Upper lobe of right lung (tissue), 1 donor: ENCODE data around the gene MYH8. TPM values are rescaled to one million over a fixed set of nuclear protein-coding genes. Genes with fewer than 3 reads are reported as not detected.

ENCODE experiments used
- ATAC-seq: fragments of 200-7000 bp; cut with Tn5 transposase; one replicate; pipeline ENCODE4 v1.9.1; 2020; ENCODE audit warnings: mild to moderate bottlenecking, moderate library complexity
- DNase-seq: peaks from one replicate; pipeline ENCODE4 v3.0.0-alpha.2; 2020
- H3K27ac ChIP-seq: fragments of 200-600 bp; one replicate; pipeline ENCODE4 v1.8.0; 2022
- H3K27me3 ChIP-seq: fragments of 200-600 bp; one replicate; pipeline ENCODE4 v1.8.0; 2022; ENCODE audit warnings: mild to moderate bottlenecking
- H3K36me3 ChIP-seq: fragments of 200-600 bp; one replicate; pipeline ENCODE4 v1.8.0; 2022
- H3K4me1 ChIP-seq: fragments of 200-600 bp; one replicate; pipeline ENCODE4 v1.8.0; 2022
- H3K4me3 ChIP-seq: fragments of 200-600 bp; one replicate; pipeline ENCODE4 v1.8.0; 2022; ENCODE audit warnings: mild to moderate bottlenecking
- H3K9me3 ChIP-seq: fragments of 200-600 bp; one replicate; pipeline ENCODE4 v1.8.0; 2022
- intact Hi-C: fragments of 100-400 bp; cut with DNase I; formaldehyde crosslinking; loops from one replicate; pipeline ENCODE4 v1.11.0; 2022
- total RNA-seq: library from RNA; stranded (reverse); fragmentation: NEBNext Ultra II Directional; extraction: Animal tissue kit (Norgen Biotek cat#: 25700); gene quantifications from one replicate; pipeline ENCODE4 v1.2.1, GENCODE V29; 2021
- TF ChIP-seq, protein P1 (sequence below): fragments of 200-600 bp; IDR thresholded peaks from one replicate; pipeline ENCODE4 v1.8.0; 2022; ENCODE audit warnings: antibody characterized with exemption
- donor health status: DM: no; HTN: yes; CAD: no; lungs with severe emphysema.

MYH8 gene
- total RNA-seq, 1 donor from 2014 or later: not detected

DNA sequence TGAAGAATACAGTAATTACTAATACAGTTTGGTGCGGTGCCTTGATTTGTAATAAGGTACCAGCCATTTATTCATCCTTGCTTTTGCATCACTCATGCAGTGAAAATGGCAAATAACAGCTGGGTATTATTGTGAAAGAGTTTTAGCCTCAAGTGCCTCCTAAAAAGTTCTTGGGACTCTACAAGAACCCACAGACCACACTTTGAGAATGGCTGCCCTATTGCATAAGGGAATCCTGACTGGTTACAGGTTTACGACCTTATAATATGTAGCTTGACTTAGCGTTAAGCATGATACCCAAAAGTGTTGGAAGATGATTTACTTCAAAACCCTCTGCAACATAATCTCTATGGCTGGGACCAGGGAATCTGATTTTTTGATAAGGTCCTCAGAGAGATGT is 53.2 kb downstream of the MYH8 start:
- no peaks in the 10 kb centered on the region for H3K36me3 ChIP-seq
- intact Hi-C loops: no loop called here
- no peak for DNase-seq
- no peaks in the 10 kb centered on the region for H3K27me3 ChIP-seq
- TF ChIP-seq, protein P1, sequence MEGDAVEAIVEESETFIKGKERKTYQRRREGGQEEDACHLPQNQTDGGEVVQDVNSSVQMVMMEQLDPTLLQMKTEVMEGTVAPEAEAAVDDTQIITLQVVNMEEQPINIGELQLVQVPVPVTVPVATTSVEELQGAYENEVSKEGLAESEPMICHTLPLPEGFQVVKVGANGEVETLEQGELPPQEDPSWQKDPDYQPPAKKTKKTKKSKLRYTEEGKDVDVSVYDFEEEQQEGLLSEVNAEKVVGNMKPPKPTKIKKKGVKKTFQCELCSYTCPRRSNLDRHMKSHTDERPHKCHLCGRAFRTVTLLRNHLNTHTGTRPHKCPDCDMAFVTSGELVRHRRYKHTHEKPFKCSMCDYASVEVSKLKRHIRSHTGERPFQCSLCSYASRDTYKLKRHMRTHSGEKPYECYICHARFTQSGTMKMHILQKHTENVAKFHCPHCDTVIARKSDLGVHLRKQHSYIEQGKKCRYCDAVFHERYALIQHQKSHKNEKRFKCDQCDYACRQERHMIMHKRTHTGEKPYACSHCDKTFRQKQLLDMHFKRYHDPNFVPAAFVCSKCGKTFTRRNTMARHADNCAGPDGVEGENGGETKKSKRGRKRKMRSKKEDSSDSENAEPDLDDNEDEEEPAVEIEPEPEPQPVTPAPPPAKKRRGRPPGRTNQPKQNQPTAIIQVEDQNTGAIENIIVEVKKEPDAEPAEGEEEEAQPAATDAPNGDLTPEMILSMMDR: no peak
- H3K4me1 ChIP-seq: no peaks in the 10 kb centered on the region
- no peak overlapping the region for H3K27ac ChIP-seq
- H3K9me3 ChIP-seq: no peaks in the 10 kb centered on the region
- no peak overlapping the region for H3K4me3 ChIP-seq
- ATAC-seq: no peak

DNA sequence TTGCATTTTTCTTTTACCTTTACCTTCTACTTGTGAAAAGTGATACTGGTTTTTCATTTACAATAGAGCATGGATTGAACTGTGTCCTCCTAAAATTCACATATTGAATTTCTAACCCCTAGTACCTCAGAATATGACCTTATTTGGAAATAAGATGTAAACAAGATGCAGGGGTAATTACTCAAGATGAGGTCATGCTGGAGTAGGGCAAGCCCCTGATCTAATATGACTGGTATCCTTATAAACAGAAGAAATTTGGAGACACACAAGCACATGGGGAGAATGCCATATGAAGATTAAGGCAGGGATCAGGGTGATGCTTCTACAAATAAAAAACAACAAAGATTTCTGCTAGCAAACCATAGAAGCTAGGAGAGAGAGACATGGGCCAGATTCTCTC is 61.2 kb downstream of the MYH8 start:
- ATAC-seq (no peak), DNase-seq (no peak)
- H3K27ac ChIP-seq: no peak overlapping the region
- H3K4me1 ChIP-seq: no peaks in the 10 kb centered on the region
- H3K4me3 ChIP-seq: no peak overlapping the region
- H3K36me3 ChIP-seq: no peaks in the 10 kb centered on the region
- no peaks in the 10 kb centered on the region for H3K27me3 ChIP-seq
- no peaks in the 10 kb centered on the region for H3K9me3 ChIP-seq
- TF ChIP-seq, protein P1: no peak
- intact Hi-C loops: no loop called here

GRCh38 chr17:10357768-10358167 is 64.0 kb downstream of the MYH8 start:
- H3K9me3 ChIP-seq: no peaks in the 10 kb centered on the region
- no peaks in the 10 kb centered on the region for H3K36me3 ChIP-seq
- H3K4me1 ChIP-seq: no peaks in the 10 kb centered on the region
- intact Hi-C loops: no loop called here
- no peak for DNase-seq
- H3K27ac ChIP-seq: no peak overlapping the region
- TF ChIP-seq, protein P1: peak; percentile 44
- peak; percentile 58 for ATAC-seq
- H3K4me3 ChIP-seq: no peak overlapping the region
- H3K27me3 ChIP-seq: no peaks in the 10 kb centered on the region

DNA sequence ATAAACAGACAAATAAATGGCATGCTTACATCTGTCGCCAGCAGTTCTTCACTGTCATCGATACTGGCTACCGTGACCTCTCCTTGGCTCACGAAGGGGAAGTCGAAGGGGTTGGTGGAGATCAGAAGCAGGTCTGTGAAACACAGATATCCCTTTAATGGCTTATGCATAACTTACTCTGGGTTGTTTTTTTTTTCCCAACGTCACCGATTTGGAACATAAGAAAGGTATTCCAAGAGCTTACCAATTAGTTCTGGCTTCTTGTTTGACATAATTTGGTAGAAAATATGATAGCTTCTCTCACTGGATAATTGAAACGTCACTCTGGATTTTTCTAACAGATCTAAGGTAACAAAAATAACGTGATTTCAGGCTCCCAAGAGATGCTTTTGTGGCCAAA is 67.1 kb downstream of the MYH8 start:
- no peaks in the 10 kb centered on the region for H3K36me3 ChIP-seq
- H3K27ac ChIP-seq: no peak overlapping the region
- no peaks in the 10 kb centered on the region for H3K27me3 ChIP-seq
- DNase-seq: no peak
- H3K4me1 ChIP-seq: no peaks in the 10 kb centered on the region
- TF ChIP-seq, protein P1: no peak
- no peaks in the 10 kb centered on the region for H3K9me3 ChIP-seq
- no peak overlapping the region for H3K4me3 ChIP-seq
- intact Hi-C loops: no loop called here
- ATAC-seq: no peak

DNA sequence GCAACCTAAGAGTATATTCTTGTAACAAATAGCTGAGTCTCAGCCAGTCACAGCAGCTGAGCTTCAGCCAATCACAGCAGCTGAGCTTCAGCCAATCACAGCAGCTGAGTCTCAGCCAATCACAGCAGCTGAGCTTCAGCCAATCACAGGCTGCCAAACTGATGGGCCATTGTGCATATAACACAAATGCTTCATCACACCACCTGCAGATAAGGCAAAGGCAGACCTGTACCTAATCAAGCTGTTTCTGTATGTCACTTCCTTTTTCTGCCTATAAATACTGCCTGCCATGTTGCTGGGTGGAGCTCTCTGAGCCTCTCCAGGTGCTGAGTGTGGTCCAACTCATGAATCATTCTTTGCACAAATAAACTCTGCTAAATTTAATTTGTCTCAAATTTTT is 68.9 kb downstream of the MYH8 start:
- TF ChIP-seq, protein P1: no peak
- no peak for DNase-seq
- Histone ChIP-seq H3K4me3 (no peak overlapping the region), H3K36me3 (no peaks in the 10 kb centered on the region), H3K27ac (no peak overlapping the region), H3K4me1 (no peaks in the 10 kb centered on the region), H3K27me3 (no peaks in the 10 kb centered on the region), H3K9me3 (no peaks in the 10 kb centered on the region)
- ATAC-seq: no peak
- intact Hi-C loops: no loop called here

DNA sequence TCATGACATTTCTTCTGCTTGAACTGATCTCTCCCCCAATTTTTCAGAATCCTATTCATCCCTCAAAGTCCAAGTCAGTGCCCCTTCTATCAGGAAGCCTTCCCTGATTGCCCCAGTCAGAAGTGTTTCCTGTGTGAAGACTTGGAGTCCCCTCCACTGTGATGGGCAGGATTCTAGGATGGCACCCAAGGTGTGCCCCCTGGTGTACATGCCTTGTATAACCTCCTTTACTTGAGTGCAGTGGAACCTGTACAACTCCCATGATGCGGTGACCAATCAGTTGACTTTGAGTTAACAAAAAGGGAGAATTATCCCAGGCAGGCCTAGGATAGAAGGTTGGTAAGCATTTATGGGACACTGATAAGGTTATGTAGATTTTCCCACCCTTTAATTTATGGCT is 72.3 kb downstream of the MYH8 start:
- H3K9me3 ChIP-seq: no peaks in the 10 kb centered on the region
- H3K27ac ChIP-seq: no peak overlapping the region
- TF ChIP-seq, protein P1: peak; percentile 31
- no peaks in the 10 kb centered on the region for H3K27me3 ChIP-seq
- no peaks in the 10 kb centered on the region for H3K4me1 ChIP-seq
- DNase-seq (no peak), ATAC-seq (peak; percentile 55)
- no peaks in the 10 kb centered on the region for H3K36me3 ChIP-seq
- intact Hi-C loops: no loop called here
- no peak overlapping the region for H3K4me3 ChIP-seq
